Mesenchymal stem cell (in vitro differentiated cells and primary cell): ENCODE data around the gene MPDZ.

Source experiments
- DNase-seq: peaks from one replicate; pipeline ENCODE4 v3.0.0-alpha.2; 2013
- H2AFZ ChIP-seq: one replicate; pipeline ENCODE4 v1.6.1; 2013; ENCODE audit warnings: low read depth, mild to moderate bottlenecking, control low read depth, inconsistent platforms, low read length, moderate library complexity
- H2AK5ac ChIP-seq: 2 replicates; pipeline ENCODE4 v1.6.1; 2013; ENCODE audit warnings: low read length, moderate library complexity, mild to moderate bottlenecking, inconsistent platforms; ENCODE audit not compliant: severe bottlenecking
- H2BK120ac ChIP-seq: one replicate; pipeline ENCODE4 v1.6.1; 2013; ENCODE audit warnings: low read depth, mild to moderate bottlenecking, inconsistent platforms, low read length, moderate library complexity
- H2BK12ac ChIP-seq, 2 experiments: one replicate each; pipeline ENCODE4 v1.6.1; 2013; ENCODE audit warnings: inconsistent platforms in 2 of 2, low read length in 2 of 2, mild to moderate bottlenecking in 2 of 2, moderate library complexity in 2 of 2, control low read depth in 1 of 2
- H2BK15ac ChIP-seq: one replicate; pipeline ENCODE4 v1.6.1; 2013; ENCODE audit warnings: mild to moderate bottlenecking, low read depth, inconsistent platforms; ENCODE audit not compliant: poor library complexity, severe bottlenecking
- H2BK5ac ChIP-seq: 2 replicates; pipeline ENCODE4 v1.6.1; 2013; ENCODE audit warnings: low read depth, mild to moderate bottlenecking, low read length, control low read depth, inconsistent platforms; ENCODE audit not compliant: poor library complexity, severe bottlenecking
- H3K14ac ChIP-seq, 2 experiments: one replicate each; pipeline ENCODE4 v1.6.1; 2013; ENCODE audit warnings: inconsistent platforms in 2 of 2, low read length in 2 of 2, control low read depth in 1 of 2, mild to moderate bottlenecking in 1 of 2, moderate library complexity in 1 of 2
- H3K18ac ChIP-seq, 2 experiments: one replicate each; pipeline ENCODE4 v1.6.1; 2013; ENCODE audit warnings: inconsistent platforms in 2 of 2, low read length in 2 of 2, control low read depth in 1 of 2, low read depth in 1 of 2, mild to moderate bottlenecking in 1 of 2
- H3K23ac ChIP-seq, 2 experiments: one replicate each; pipeline ENCODE4 v1.6.1; 2013; ENCODE audit warnings: inconsistent platforms in 2 of 2, low read length in 2 of 2, mild to moderate bottlenecking in 2 of 2, moderate library complexity in 2 of 2, control low read depth in 1 of 2
- H3K27ac ChIP-seq: 2 replicates; pipeline ENCODE4 v1.5.1; 2013; ENCODE audit warnings: mild to moderate bottlenecking, moderate library complexity, low read length, control low read depth, inconsistent platforms; ENCODE audit not compliant: poor library complexity, severe bottlenecking
- H3K27me3 ChIP-seq, 2 experiments: 2 replicates each; pipeline versions ENCODE4 v1.6.1 to v1.7.0; 2013; ENCODE audit warnings: low read length in 2 of 2, mild to moderate bottlenecking in 2 of 2, moderate library complexity in 2 of 2, control low read depth in 1 of 2, inconsistent platforms in 1 of 2; ENCODE audit not compliant: control insufficient read depth in 1 of 2, insufficient read depth in 1 of 2
- H3K36me3 ChIP-seq, 2 experiments: 2 replicates each; pipeline versions ENCODE4 v1.6.1 to v1.7.0; 2013; ENCODE audit warnings: low read length in 2 of 2, control low read depth in 1 of 2, inconsistent platforms in 1 of 2, low read depth in 1 of 2, mild to moderate bottlenecking in 1 of 2; ENCODE audit not compliant: insufficient read depth in 2 of 2, control insufficient read depth in 1 of 2
- H3K4ac ChIP-seq, 2 experiments: one replicate each; pipeline ENCODE4 v1.6.1; 2013; ENCODE audit warnings: inconsistent platforms in 2 of 2, low read length in 2 of 2, mild to moderate bottlenecking in 2 of 2, moderate library complexity in 2 of 2, control low read depth in 1 of 2, low read depth in 1 of 2
- H3K4me1 ChIP-seq: 2 replicates; pipeline ENCODE4 v1.6.1; 2013; ENCODE audit warnings: low read depth, low read length, control low read depth; ENCODE audit not compliant: control insufficient read depth, insufficient read depth
- H3K4me2 ChIP-seq: 2 replicates; pipeline ENCODE4 v1.6.1; 2013; ENCODE audit warnings: low read length, mild to moderate bottlenecking, inconsistent platforms; ENCODE audit not compliant: poor library complexity, severe bottlenecking
- H3K4me3 ChIP-seq, 2 experiments: 2 replicates each; pipeline versions ENCODE4 v1.5.1 to v1.7.0; 2013; ENCODE audit warnings: low read length in 2 of 2, mild to moderate bottlenecking in 2 of 2, control low read depth in 1 of 2, low read depth in 1 of 2; ENCODE audit not compliant: insufficient read depth in 1 of 2
- H3K79me1 ChIP-seq: replicated peaks from 2 replicates; pipeline ENCODE4 v1.6.1; 2013; ENCODE audit warnings: mild to moderate bottlenecking, control low read depth, low read length, inconsistent platforms; ENCODE audit not compliant: poor library complexity, severe bottlenecking
- H3K9ac ChIP-seq: 2 replicates; pipeline ENCODE4 v1.7.0; 2013; ENCODE audit warnings: mild to moderate bottlenecking, low read length, moderate library complexity
- H3K9me3 ChIP-seq: 2 replicates; pipeline ENCODE4 v1.7.0; 2013; ENCODE audit warnings: mild to moderate bottlenecking, low read length; ENCODE audit not compliant: control insufficient read depth
- H4K8ac ChIP-seq: one replicate; pipeline ENCODE4 v1.6.1; 2013; ENCODE audit warnings: inconsistent platforms, mild to moderate bottlenecking, low read length, moderate library complexity
- H4K91ac ChIP-seq: one replicate; pipeline ENCODE4 v1.6.1; 2013; ENCODE audit warnings: mild to moderate bottlenecking, low read length, inconsistent platforms
- WGBS: methylation state at CpG from one replicate; pipeline ENCODE4 v1.1.7; 2013; ENCODE audit warnings: mixed read lengths; 5-methylcytosine and 5-hydroxymethylcytosine counted together

Gene MPDZ

GRCh38 chr9:13241283-13241682, 38.2 kb downstream of the MPDZ start:
- Histone ChIP-seq H3K9ac (no peak overlapping the region), H2BK15ac (no peak overlapping the region), H2AFZ (no peak overlapping the region), H3K4me3 (no peak overlapping the region), H2BK120ac (no peak overlapping the region), H3K4me2 (no peak overlapping the region), H3K27me3 (no peaks in the 10 kb centered on the region), H3K18ac (no peak overlapping the region), H2AK5ac (no peak overlapping the region), H3K27ac (no peak overlapping the region), H3K4me1 (no peaks in the 10 kb centered on the region), H3K14ac (no peak overlapping the region), H2BK12ac (no peak overlapping the region), H3K79me1 (peaks cover 8% of the 10 kb centered on the region), H3K36me3 (peaks cover 0 to 27% of the 10 kb centered on the region in 2 experiments), H3K4ac (no peak overlapping the region), H4K91ac (no peak overlapping the region), H3K23ac (no peak overlapping the region), H2BK5ac (no peak overlapping the region), H4K8ac (no peak overlapping the region), H3K9me3 (no peaks in the 10 kb centered on the region)
- DNase-seq, result no peak
- WGBS, result 97% methylated on average over 1 of the region's 2 CpGs

- Histone ChIP-seq H3K4me1 (no peaks in the 10 kb centered on the region), H2BK12ac (no peak overlapping the region), H3K36me3 (peaks cover 0 to 20% of the 10 kb centered on the region in 2 experiments), H3K4me3 (no peak overlapping the region), H3K9ac (no peak overlapping the region), H2BK120ac (no peak overlapping the region), H3K23ac (no peak overlapping the region), H2AFZ (no peak overlapping the region), H2AK5ac (no peak overlapping the region), H4K91ac (no peak overlapping the region), H3K27ac (no peak overlapping the region), H3K9me3 (no peaks in the 10 kb centered on the region), H3K14ac (no peak overlapping the region), H4K8ac (no peak overlapping the region), H3K18ac (no peak overlapping the region), H3K79me1 (peaks cover 8% of the 10 kb centered on the region), H2BK15ac (no peak overlapping the region), H3K4ac (no peak overlapping the region), H3K4me2 (no peak overlapping the region), H3K27me3 (no peaks in the 10 kb centered on the region), H2BK5ac (no peak overlapping the region)
- no peak for DNase-seq
Observed at GRCh38 chr9:13239660-13240059, 39.8 kb downstream of the MPDZ start.

GRCh38 chr9:13239208-13239607, 40.3 kb downstream of the MPDZ start:
- H3K9ac ChIP-seq, result no peak overlapping the region
- WGBS, result no CpG with 5 or more reads among the region's 1 CpG

GRCh38 chr9:13234932-13235331, 44.6 kb downstream of the MPDZ start:
- no CpG with 5 or more reads among the region's 1 CpG for WGBS
- Histone ChIP-seq H3K4ac (no peak overlapping the region), H3K79me1 (peaks cover 4% of the 10 kb centered on the region), H3K36me3 (peaks cover 0 to 6% of the 10 kb centered on the region in 2 experiments), H3K23ac (no peak overlapping the region), H3K18ac (no peak overlapping the region), H3K4me2 (no peak overlapping the region), H4K91ac (no peak overlapping the region), H3K27ac (no peak overlapping the region), H2AK5ac (no peak overlapping the region), H3K4me1 (no peaks in the 10 kb centered on the region), H3K14ac (no peak overlapping the region), H3K27me3 (no peaks in the 10 kb centered on the region), H2BK12ac (no peak overlapping the region), H2AFZ (no peak overlapping the region), H3K9me3 (no peaks in the 10 kb centered on the region), H2BK5ac (no peak overlapping the region), H3K4me3 (no peak overlapping the region), H2BK15ac (no peak overlapping the region), H3K9ac (no peak overlapping the region), H4K8ac (no peak overlapping the region), H2BK120ac (no peak overlapping the region)
- DNase-seq, result no peak

More at GRCh38 chr9:13239208-13239607, 40.3 kb downstream of the MPDZ start:
- no peak overlapping the region for H2BK120ac ChIP-seq
- no peak overlapping the region for H2AK5ac ChIP-seq
- H2BK12ac ChIP-seq, result no peak overlapping the region
- H2BK15ac ChIP-seq, result no peak overlapping the region
- no peak overlapping the region for H3K4me2 ChIP-seq
- H2AFZ ChIP-seq, result no peak overlapping the region
- H3K18ac ChIP-seq, result no peak overlapping the region
- no peak overlapping the region for H3K4me3 ChIP-seq
- DNase-seq, result no peak
- no peak overlapping the region for H4K8ac ChIP-seq
- no peaks in the 10 kb centered on the region for H3K4me1 ChIP-seq
- peaks cover 8% of the 10 kb centered on the region for H3K79me1 ChIP-seq
- no peaks in the 10 kb centered on the region for H3K27me3 ChIP-seq
- H3K14ac ChIP-seq, result no peak overlapping the region
- no peak overlapping the region for H4K91ac ChIP-seq
- no peak overlapping the region for H3K23ac ChIP-seq
- peaks cover 0 to 20% of the 10 kb centered on the region in 2 experiments for H3K36me3 ChIP-seq
- H3K27ac ChIP-seq, result no peak overlapping the region
- H2BK5ac ChIP-seq, result no peak overlapping the region
- H3K9me3 ChIP-seq, result no peaks in the 10 kb centered on the region
- no peak overlapping the region for H3K4ac ChIP-seq
